K562 (cell line): ENCODE results near the gene RRAS. TPM values are rescaled to one million over a fixed set of nuclear protein-coding genes. Genes with fewer than 3 reads are reported as not detected.

Experiments
- COPS2 ChIP-seq: fragments of 450-650 bp; conservative IDR thresholded peaks from 2 replicates; pipeline ENCODE4 v1.6.1; 2016; ENCODE audit warnings: mild to moderate bottlenecking, moderate library complexity
- CREBBP ChIP-seq: IDR thresholded peaks from one replicate; pipeline ENCODE4 v1.6.1; 2012; ENCODE audit warnings: low read depth, mild to moderate bottlenecking, control low read depth, inconsistent platforms, low read length
- JUNB ChIP-seq: fragments of 450-650 bp; formaldehyde crosslinking; conservative IDR thresholded peaks from 2 replicates; pipeline ENCODE4 v1.4.0; 2020; ENCODE audit warnings: mild to moderate bottlenecking
- MCM2 ChIP-seq: fragments of 450-650 bp; IDR thresholded peaks from 2 replicates; pipeline ENCODE4 v1.6.1; 2017; ENCODE audit warnings: low read depth, mild to moderate bottlenecking
- NCOA6 ChIP-seq: fragments of 450-650 bp; IDR thresholded peaks from 2 replicates; pipeline ENCODE4 v1.6.1; 2017; ENCODE audit warnings: mild to moderate bottlenecking
- NFYB ChIP-seq: IDR thresholded peaks from 2 replicates; pipeline ENCODE4 v1.6.1; 2011; ENCODE audit warnings: mild to moderate bottlenecking, moderate library complexity; ENCODE audit not compliant: insufficient read length; ENCODE audit errors: extremely low read depth
- SMARCA4 ChIP-seq: fragments of 450-650 bp; IDR thresholded peaks from 2 replicates; pipeline ENCODE4 v1.6.1; 2016
- SP1 ChIP-seq: sonication (generic); formaldehyde crosslinking; IDR thresholded peaks from 2 replicates; pipeline ENCODE4 v1.8.1; 2022; ENCODE audit warnings: mild to moderate bottlenecking, missing genetic modification reagents
- SREBF2 ChIP-seq: sonication (generic); formaldehyde crosslinking; IDR thresholded peaks from 2 replicates; pipeline ENCODE4 v1.4.0; 2020; ENCODE audit warnings: mild to moderate bottlenecking, missing genetic modification reagents
- SRF ChIP-seq, 2 experiments: fragments of 250-450, 450-650 bp in 1 of 2; sonication (Bioruptor Pico) in 1 of 2; sonication (generic) in 1 of 2; formaldehyde crosslinking; IDR thresholded peaks; 2 replicates each; pipeline versions ENCODE4 v1.5.0 to v1.5.1; 2020 to 2022; ENCODE audit warnings: mild to moderate bottlenecking in 1 of 2, missing genetic modification reagents in 1 of 2
- SUPT5H ChIP-seq: fragments of 450-650 bp; IDR thresholded peaks from 2 replicates; pipeline ENCODE4 v1.6.1; 2016
- WHSC1 ChIP-seq: IDR thresholded peaks from one replicate; pipeline ENCODE4 v1.6.1; 2012; ENCODE audit warnings: low read length, control low read depth, inconsistent platforms
- ZBTB9 ChIP-seq: fragments of 450-650 bp; formaldehyde crosslinking; IDR thresholded peaks from 2 replicates; pipeline ENCODE4 v1.4.0; 2020; ENCODE audit warnings: mild to moderate bottlenecking, moderate library complexity
- ZFPM2 ChIP-seq: fragments of 250-450 bp; sonication (Bioruptor Pico); IDR thresholded peaks from 2 replicates; pipeline ENCODE4 v1.5.1; 2022; ENCODE audit warnings: mild to moderate bottlenecking
- ZNF146 ChIP-seq: IDR thresholded peaks from one replicate; pipeline ENCODE4 v1.6.1; 2018; ENCODE audit warnings: missing compliant biosample characterization; ENCODE audit not compliant: unreplicated experiment
- ZNF224 ChIP-seq: sonication (generic); formaldehyde crosslinking; IDR thresholded peaks from 2 replicates; pipeline ENCODE4 v1.8.0; 2022; ENCODE audit warnings: mild to moderate bottlenecking, missing genetic modification reagents
- polyA plus RNA-seq, 8 experiments: library from polyadenylated mRNA; depleted of rRNA in 4 of 8; stranded (reverse) in 5 of 8; unstranded in 3 of 8; fragments of >200 nt; fragmentation: Nextera tagmentation in 2 of 8; fragmentation: Illumina TruSeq in 1 of 8; extraction: Ambion mirVana in 2 of 8; extraction: Trizol in 1 of 8; gene quantifications; 2 replicates each; pipeline versions ENCODE4 v1.2.1 to v1.2.3, GENCODE V29; 2011 to 2014; ENCODE audit warnings: inconsistent platforms in 1 of 8, missing spikeins in 1 of 8
- total RNA-seq, 7 experiments: library from RNA; depleted of rRNA in 6 of 7; stranded (reverse); fragments of >200 nt in 6 of 7; fragmentation: Illumina TruSeq in 2 of 7; extraction: Trizol in 2 of 7; gene quantifications; 2 replicates each; pipeline versions ENCODE4 v1.2.1 to v1.2.3, GENCODE V29; 2011 to 2021; ENCODE audit warnings: low replicate concordance in 1 of 7
- TF ChIP-seq, protein P1 (sequence below), 2 experiments: fragments of 450-650 bp; formaldehyde crosslinking in 1 of 2; IDR thresholded peaks; 2 replicates each; pipeline versions ENCODE4 v1.4.0 to v1.6.1; 2014 to 2020; ENCODE audit warnings: mild to moderate bottlenecking in 2 of 2, borderline replicate concordance in 1 of 2, low read depth in 1 of 2
- TF ChIP-seq, protein P2 (sequence below): fragments of 450-650 bp; IDR thresholded peaks from 2 replicates; pipeline ENCODE4 v1.6.1; 2018; ENCODE audit warnings: mild to moderate bottlenecking, low read depth; ENCODE audit not compliant: partially characterized antibody

The RRAS gene
- total and polyA plus RNA-seq, 9 of the 15 experiments (the other 6 are each of a cell fraction or from before 2014, with no cell fraction given), result 0.70 to 17.3 (median 8.2) TPM

- TF ChIP-seq, protein P1, sequence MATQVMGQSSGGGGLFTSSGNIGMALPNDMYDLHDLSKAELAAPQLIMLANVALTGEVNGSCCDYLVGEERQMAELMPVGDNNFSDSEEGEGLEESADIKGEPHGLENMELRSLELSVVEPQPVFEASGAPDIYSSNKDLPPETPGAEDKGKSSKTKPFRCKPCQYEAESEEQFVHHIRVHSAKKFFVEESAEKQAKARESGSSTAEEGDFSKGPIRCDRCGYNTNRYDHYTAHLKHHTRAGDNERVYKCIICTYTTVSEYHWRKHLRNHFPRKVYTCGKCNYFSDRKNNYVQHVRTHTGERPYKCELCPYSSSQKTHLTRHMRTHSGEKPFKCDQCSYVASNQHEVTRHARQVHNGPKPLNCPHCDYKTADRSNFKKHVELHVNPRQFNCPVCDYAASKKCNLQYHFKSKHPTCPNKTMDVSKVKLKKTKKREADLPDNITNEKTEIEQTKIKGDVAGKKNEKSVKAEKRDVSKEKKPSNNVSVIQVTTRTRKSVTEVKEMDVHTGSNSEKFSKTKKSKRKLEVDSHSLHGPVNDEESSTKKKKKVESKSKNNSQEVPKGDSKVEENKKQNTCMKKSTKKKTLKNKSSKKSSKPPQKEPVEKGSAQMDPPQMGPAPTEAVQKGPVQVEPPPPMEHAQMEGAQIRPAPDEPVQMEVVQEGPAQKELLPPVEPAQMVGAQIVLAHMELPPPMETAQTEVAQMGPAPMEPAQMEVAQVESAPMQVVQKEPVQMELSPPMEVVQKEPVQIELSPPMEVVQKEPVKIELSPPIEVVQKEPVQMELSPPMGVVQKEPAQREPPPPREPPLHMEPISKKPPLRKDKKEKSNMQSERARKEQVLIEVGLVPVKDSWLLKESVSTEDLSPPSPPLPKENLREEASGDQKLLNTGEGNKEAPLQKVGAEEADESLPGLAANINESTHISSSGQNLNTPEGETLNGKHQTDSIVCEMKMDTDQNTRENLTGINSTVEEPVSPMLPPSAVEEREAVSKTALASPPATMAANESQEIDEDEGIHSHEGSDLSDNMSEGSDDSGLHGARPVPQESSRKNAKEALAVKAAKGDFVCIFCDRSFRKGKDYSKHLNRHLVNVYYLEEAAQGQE (IDR thresholded peaks at IDR 0.05; ENCODE audit: borderline replicate concordance), result no peak
- TF ChIP-seq, protein P1 (CRISPR knock-in tag; IDR thresholded peaks at IDR 0.05; ENCODE audit: low read depth), result no peak
- TF ChIP-seq SP1 (CRISPR knock-in tag) (peak; percentile 66; the same call in 1 of the 2 replicates), SMARCA4 (peak; percentile 63), SUPT5H (peak; percentile 96), SREBF2 (no peak), COPS2 (no peak), ZFPM2 (0 out of 2 replicates have a peak, but pooled peaks have one; percentile 21), NCOA6 (no peak), JUNB (CRISPR knock-in tag) (no peak), SRF (CRISPR knock-in tag; IDR thresholded peaks at IDR 0.05) (peak in 1 of 2 experiments; percentile 59; a peak in 1 of 4 replicates), ZNF224 (CRISPR knock-in tag) (no peak), WHSC1 (no peak), NFYB (peak; percentile 24), ZNF146 (CRISPR knock-in tag) (no peak), CREBBP (no peak), MCM2 (no peak), ZBTB9 (no peak)
- TF ChIP-seq, protein P2, sequence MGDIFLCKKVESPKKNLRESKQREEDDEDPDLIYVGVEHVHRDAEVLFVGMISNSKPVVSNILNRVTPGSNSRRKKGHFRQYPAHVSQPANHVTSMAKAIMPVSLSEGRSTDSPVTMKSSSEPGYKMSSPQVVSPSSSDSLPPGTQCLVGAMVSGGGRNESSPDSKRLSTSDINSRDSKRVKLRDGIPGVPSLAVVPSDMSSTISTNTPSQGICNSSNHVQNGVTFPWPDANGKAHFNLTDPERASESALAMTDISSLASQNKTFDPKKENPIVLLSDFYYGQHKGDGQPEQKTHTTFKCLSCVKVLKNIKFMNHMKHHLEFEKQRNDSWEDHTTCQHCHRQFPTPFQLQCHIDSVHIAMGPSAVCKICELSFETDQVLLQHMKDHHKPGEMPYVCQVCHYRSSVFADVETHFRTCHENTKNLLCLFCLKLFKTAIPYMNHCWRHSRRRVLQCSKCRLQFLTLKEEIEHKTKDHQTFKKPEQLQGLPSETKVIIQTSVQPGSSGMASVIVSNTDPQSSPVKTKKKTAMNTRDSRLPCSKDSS, result no peak
Observed at GRCh38 chr19:49590071-49590970, 49.6 kb downstream of the RRAS start (continued).
